HEK293 (cell line): ENCODE measurements around the gene HYPK.
A peak's percentile ranks its signal among the peaks of the same experiment; 100 is the strongest.

Experiments
- FEZF1 ChIP-seq: fragments of 450-650 bp; formaldehyde crosslinking; IDR thresholded peaks from 2 replicates; pipeline ENCODE4 v1.5.1; 2016; ENCODE audit warnings: missing biosample characterization, missing genetic modification characterization
- GLIS1 ChIP-seq: fragments of 450-650 bp; formaldehyde crosslinking; IDR thresholded peaks from 2 replicates; pipeline ENCODE4 v1.5.1; 2016; ENCODE audit warnings: missing biosample characterization, missing genetic modification characterization
- HOXC10 ChIP-seq: sonication (generic); formaldehyde crosslinking; IDR thresholded peaks from 2 replicates; pipeline ENCODE4 v1.8.1; 2023; ENCODE audit warnings: mild to moderate bottlenecking, missing genetic modification reagents
- KLF16 ChIP-seq: fragments of 450-650 bp; formaldehyde crosslinking; IDR thresholded peaks from 2 replicates; pipeline ENCODE4 v1.5.1; 2017; ENCODE audit warnings: missing biosample characterization, missing genetic modification characterization
- KLF7 ChIP-seq: fragments of 450-650 bp; formaldehyde crosslinking; IDR thresholded peaks from 2 replicates; pipeline ENCODE4 v1.5.1; 2016; ENCODE audit warnings: missing biosample characterization, missing genetic modification characterization, borderline replicate concordance
- SETDB1 ChIP-seq: IDR thresholded peaks from one replicate; pipeline ENCODE4 v1.6.1; 2017; ENCODE audit warnings: mild to moderate bottlenecking, low read length, moderate library complexity, mixed read lengths; ENCODE audit not compliant: insufficient read length
- ZBTB8A ChIP-seq: fragments of 450-650 bp; formaldehyde crosslinking; IDR thresholded peaks from 2 replicates; pipeline ENCODE4 v1.5.1; 2016; ENCODE audit warnings: missing biosample characterization, missing genetic modification characterization
- ZFHX2 ChIP-seq: fragments of 450-650 bp; formaldehyde crosslinking; conservative IDR thresholded peaks from 2 replicates; pipeline ENCODE4 v1.5.1; 2016; ENCODE audit warnings: missing biosample characterization, missing genetic modification characterization
- ZNF132 ChIP-seq: fragments of 450-650 bp; formaldehyde crosslinking; IDR thresholded peaks from 2 replicates; pipeline ENCODE4 v1.5.1; 2017; ENCODE audit warnings: missing biosample characterization, missing genetic modification characterization, borderline replicate concordance
- ZNF16 ChIP-seq: fragments of 450-650 bp; formaldehyde crosslinking; IDR thresholded peaks from 2 replicates; pipeline ENCODE4 v1.5.1; 2016; ENCODE audit warnings: low read depth, missing biosample characterization, missing genetic modification characterization
- ZNF175 ChIP-seq: fragments of 450-650 bp; formaldehyde crosslinking; IDR thresholded peaks from 2 replicates; pipeline ENCODE4 v1.5.1; 2016; ENCODE audit warnings: missing biosample characterization, missing genetic modification characterization
- ZNF24 ChIP-seq: fragments of 450-650 bp; formaldehyde crosslinking; IDR thresholded peaks from 2 replicates; pipeline ENCODE4 v1.5.1; 2016; ENCODE audit warnings: missing biosample characterization, missing genetic modification characterization
- ZNF335 ChIP-seq: fragments of 450-650 bp; formaldehyde crosslinking; conservative IDR thresholded peaks from 2 replicates; pipeline ENCODE4 v1.5.1; 2016; ENCODE audit warnings: missing biosample characterization, missing genetic modification characterization
- ZNF341 ChIP-seq: fragments of 450-650 bp; formaldehyde crosslinking; IDR thresholded peaks from 2 replicates; pipeline ENCODE4; 2016; ENCODE audit warnings: low read depth, missing biosample characterization, missing genetic modification characterization
- ZNF391 ChIP-seq: fragments of 450-650 bp; formaldehyde crosslinking; IDR thresholded peaks from 2 replicates; pipeline ENCODE4 v1.5.1; 2016; ENCODE audit warnings: low read depth, missing biosample characterization, missing genetic modification characterization, borderline replicate concordance
- ZNF416 ChIP-seq: fragments of 450-650 bp; formaldehyde crosslinking; IDR thresholded peaks from 2 replicates; pipeline ENCODE4 v1.5.1; 2016; ENCODE audit warnings: missing biosample characterization, missing genetic modification characterization
- ZNF433 ChIP-seq: fragments of 450-650 bp; formaldehyde crosslinking; IDR thresholded peaks from 2 replicates; pipeline ENCODE4 v1.5.1; 2016; ENCODE audit warnings: missing biosample characterization, missing genetic modification characterization, low read depth
- ZNF473 ChIP-seq: fragments of 450-650 bp; formaldehyde crosslinking; IDR thresholded peaks from 2 replicates; pipeline ENCODE4 v1.5.1; 2017; ENCODE audit warnings: missing biosample characterization, missing genetic modification characterization
- ZNF514 ChIP-seq: fragments of 450-650 bp; formaldehyde crosslinking; IDR thresholded peaks from 2 replicates; pipeline ENCODE4 v1.5.1; 2016; ENCODE audit warnings: missing biosample characterization, missing genetic modification characterization
- ZNF585B ChIP-seq: fragments of 450-650 bp; formaldehyde crosslinking; IDR thresholded peaks from 2 replicates; pipeline ENCODE4 v1.5.1; 2016; ENCODE audit warnings: missing biosample characterization, missing genetic modification characterization
- ZNF610 ChIP-seq: fragments of 450-650 bp; formaldehyde crosslinking; IDR thresholded peaks from 2 replicates; pipeline ENCODE4 v1.5.1; 2016; ENCODE audit warnings: missing biosample characterization, missing genetic modification characterization, borderline replicate concordance
- ZNF830 ChIP-seq: fragments of 450-650 bp; IDR thresholded peaks from 2 replicates; pipeline ENCODE4 v1.5.0; 2018; ENCODE audit warnings: missing biosample characterization, missing genetic modification characterization, low read depth, mild to moderate bottlenecking, moderate library complexity
- ZSCAN30 ChIP-seq: fragments of 450-650 bp; IDR thresholded peaks from 2 replicates; pipeline ENCODE4 v1.5.1; 2018; ENCODE audit warnings: missing biosample characterization, mild to moderate bottlenecking, missing genetic modification characterization, moderate library complexity
- TF ChIP-seq, protein P1 (sequence below): fragments of 450-650 bp; formaldehyde crosslinking; conservative IDR thresholded peaks from 2 replicates; pipeline ENCODE4 v1.5.1; 2016; ENCODE audit warnings: low read depth, missing biosample characterization, missing genetic modification characterization
- TF ChIP-seq, protein P2 (sequence below): fragments of 450-650 bp; formaldehyde crosslinking; IDR thresholded peaks from 2 replicates; pipeline ENCODE4 v1.5.1; 2016; ENCODE audit warnings: missing biosample characterization, missing genetic modification characterization
- TF ChIP-seq, protein P3 (sequence below): fragments of 450-650 bp; formaldehyde crosslinking; IDR thresholded peaks from 2 replicates; pipeline ENCODE4 v1.5.1; 2016; ENCODE audit warnings: missing biosample characterization, missing genetic modification characterization
- TF ChIP-seq, protein P4 (sequence below): fragments of 450-650 bp; IDR thresholded peaks from 2 replicates; pipeline ENCODE4 v1.5.1; 2018; ENCODE audit warnings: missing biosample characterization, missing genetic modification characterization
- TF ChIP-seq, protein P5 (sequence below): fragments of 450-650 bp; formaldehyde crosslinking; IDR thresholded peaks from 2 replicates; pipeline ENCODE4 v1.5.1; 2017; ENCODE audit warnings: missing biosample characterization, missing genetic modification characterization
- TF ChIP-seq, protein P6 (sequence below): fragments of 450-650 bp; formaldehyde crosslinking; IDR thresholded peaks from 2 replicates; pipeline ENCODE4 v1.5.1; 2016; ENCODE audit warnings: missing biosample characterization, missing genetic modification characterization, borderline replicate concordance

Gene HYPK

DNA sequence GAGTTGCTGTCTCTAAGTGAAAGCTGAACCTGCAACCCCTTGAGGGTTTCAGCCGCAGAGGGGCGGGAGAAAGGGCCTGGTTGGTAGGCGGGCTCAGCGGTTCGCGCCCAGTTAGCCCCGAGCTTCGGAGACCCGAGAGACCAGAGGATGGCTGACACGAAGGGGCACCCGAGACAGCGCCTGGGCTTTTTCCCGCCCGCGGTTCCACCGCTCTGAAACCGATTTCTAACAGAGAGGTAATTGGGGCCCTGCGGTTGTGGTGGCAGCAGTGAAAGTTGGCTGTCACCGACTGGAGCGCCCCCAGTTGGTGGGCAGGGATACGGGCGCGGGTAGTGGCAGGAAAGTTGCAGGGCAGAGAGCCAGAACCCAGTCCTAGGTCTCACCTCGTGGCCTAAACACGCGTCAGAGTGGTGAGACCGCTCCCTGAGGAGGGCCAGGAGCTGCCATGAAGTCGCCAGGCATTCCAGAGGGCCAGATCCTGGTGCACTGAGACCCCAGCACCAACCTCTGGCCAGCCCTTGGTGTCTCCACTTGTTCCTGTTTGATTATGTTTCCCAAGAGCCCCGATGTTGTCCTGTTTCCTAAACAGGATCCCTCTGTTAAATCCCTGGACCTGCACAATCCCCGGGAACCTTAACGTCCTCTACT, 23.0 kb upstream of the HYPK start (continued):
- TF ChIP-seq, protein P1, sequence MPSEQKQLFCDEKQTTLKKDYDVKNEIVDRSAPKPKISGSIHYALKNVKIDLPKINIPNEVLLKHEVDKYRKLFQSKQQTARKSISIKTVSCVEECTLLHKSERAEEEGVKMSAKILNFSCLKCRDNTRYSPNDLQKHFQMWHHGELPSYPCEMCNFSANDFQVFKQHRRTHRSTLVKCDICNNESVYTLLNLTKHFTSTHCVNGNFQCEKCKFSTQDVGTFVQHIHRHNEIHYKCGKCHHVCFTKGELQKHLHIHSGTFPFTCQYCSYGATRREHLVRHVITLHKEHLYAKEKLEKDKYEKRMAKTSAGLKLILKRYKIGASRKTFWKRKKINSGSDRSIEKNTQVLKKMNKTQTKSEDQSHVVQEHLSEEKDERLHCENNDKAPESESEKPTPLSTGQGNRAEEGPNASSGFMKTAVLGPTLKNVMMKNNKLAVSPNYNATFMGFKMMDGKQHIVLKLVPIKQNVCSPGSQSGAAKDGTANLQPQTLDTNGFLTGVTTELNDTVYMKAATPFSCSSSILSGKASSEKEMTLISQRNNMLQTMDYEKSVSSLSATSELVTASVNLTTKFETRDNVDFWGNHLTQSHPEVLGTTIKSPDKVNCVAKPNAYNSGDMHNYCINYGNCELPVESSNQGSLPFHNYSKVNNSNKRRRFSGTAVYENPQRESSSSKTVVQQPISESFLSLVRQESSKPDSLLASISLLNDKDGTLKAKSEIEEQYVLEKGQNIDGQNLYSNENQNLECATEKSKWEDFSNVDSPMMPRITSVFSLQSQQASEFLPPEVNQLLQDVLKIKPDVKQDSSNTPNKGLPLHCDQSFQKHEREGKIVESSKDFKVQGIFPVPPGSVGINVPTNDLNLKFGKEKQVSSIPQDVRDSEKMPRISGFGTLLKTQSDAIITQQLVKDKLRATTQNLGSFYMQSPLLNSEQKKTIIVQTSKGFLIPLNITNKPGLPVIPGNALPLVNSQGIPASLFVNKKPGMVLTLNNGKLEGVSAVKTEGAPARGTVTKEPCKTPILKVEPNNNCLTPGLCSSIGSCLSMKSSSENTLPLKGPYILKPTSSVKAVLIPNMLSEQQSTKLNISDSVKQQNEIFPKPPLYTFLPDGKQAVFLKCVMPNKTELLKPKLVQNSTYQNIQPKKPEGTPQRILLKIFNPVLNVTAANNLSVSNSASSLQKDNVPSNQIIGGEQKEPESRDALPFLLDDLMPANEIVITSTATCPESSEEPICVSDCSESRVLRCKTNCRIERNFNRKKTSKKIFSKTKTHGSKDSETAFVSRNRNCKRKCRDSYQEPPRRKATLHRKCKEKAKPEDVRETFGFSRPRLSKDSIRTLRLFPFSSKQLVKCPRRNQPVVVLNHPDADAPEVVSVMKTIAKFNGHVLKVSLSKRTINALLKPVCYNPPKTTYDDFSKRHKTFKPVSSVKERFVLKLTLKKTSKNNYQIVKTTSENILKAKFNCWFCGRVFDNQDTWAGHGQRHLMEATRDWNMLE (tag by site-specific recombination): no peak
- TF ChIP-seq KLF16 (tag by site-specific recombination) (no peak), ZNF585B (tag by site-specific recombination) (no peak), ZSCAN30 (tag by site-specific recombination) (peak; percentile 90), ZNF610 (tag by site-specific recombination) (peak; percentile 73; the same call in 1 of the 2 replicates), ZFHX2 (tag by site-specific recombination) (no peak), HOXC10 (CRISPR knock-in tag) (no peak), ZNF416 (tag by site-specific recombination) (no peak), SETDB1 (no peak), ZNF391 (tag by site-specific recombination) (0 out of 2 replicates have a peak, but pooled peaks have one; percentile 23), ZNF16 (tag by site-specific recombination) (no peak), ZNF132 (tag by site-specific recombination) (no peak), KLF7 (tag by site-specific recombination) (0 out of 2 replicates have a peak, but pooled peaks have one; percentile 20), ZNF24 (tag by site-specific recombination) (0 out of 2 replicates have a peak, but pooled peaks have one; percentile 39), GLIS1 (tag by site-specific recombination) (no peak), ZBTB8A (tag by site-specific recombination) (peak; percentile 84), ZNF514 (tag by site-specific recombination) (no peak), ZNF175 (no peak), ZNF335 (peak; percentile 86), FEZF1 (tag by site-specific recombination) (no peak), ZNF830 (tag by site-specific recombination) (no peak), ZNF433 (no peak), ZNF473 (tag by site-specific recombination) (no peak), ZNF341 (tag by site-specific recombination) (peak; percentile 64)
- TF ChIP-seq, protein P2, sequence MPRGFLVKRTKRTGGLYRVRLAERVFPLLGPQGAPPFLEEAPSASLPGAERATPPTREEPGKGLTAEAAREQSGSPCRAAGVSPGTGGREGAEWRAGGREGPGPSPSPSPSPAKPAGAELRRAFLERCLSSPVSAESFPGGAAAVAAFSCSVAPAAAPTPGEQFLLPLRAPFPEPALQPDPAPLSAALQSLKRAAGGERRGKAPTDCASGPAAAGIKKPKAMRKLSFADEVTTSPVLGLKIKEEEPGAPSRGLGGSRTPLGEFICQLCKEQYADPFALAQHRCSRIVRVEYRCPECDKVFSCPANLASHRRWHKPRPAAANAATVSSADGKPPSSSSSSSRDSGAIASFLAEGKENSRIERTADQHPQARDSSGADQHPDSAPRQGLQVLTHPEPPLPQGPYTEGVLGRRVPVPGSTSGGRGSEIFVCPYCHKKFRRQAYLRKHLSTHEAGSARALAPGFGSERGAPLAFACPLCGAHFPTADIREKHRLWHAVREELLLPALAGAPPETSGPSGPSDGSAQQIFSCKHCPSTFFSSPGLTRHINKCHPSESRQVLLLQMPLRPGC (tag by site-specific recombination): 0 out of 2 replicates have a peak, but pooled peaks have one; percentile 17
- TF ChIP-seq, protein P3, sequence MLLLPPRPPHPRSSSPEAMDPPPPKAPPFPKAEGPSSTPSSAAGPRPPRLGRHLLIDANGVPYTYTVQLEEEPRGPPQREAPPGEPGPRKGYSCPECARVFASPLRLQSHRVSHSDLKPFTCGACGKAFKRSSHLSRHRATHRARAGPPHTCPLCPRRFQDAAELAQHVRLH (tag by site-specific recombination): peak; percentile 61; the same call in 1 of the 2 replicates
- TF ChIP-seq, protein P4, sequence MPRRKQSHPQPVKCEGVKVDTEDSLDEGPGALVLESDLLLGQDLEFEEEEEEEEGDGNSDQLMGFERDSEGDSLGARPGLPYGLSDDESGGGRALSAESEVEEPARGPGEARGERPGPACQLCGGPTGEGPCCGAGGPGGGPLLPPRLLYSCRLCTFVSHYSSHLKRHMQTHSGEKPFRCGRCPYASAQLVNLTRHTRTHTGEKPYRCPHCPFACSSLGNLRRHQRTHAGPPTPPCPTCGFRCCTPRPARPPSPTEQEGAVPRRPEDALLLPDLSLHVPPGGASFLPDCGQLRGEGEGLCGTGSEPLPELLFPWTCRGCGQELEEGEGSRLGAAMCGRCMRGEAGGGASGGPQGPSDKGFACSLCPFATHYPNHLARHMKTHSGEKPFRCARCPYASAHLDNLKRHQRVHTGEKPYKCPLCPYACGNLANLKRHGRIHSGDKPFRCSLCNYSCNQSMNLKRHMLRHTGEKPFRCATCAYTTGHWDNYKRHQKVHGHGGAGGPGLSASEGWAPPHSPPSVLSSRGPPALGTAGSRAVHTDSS (tag by site-specific recombination): no peak
- TF ChIP-seq, protein P5, sequence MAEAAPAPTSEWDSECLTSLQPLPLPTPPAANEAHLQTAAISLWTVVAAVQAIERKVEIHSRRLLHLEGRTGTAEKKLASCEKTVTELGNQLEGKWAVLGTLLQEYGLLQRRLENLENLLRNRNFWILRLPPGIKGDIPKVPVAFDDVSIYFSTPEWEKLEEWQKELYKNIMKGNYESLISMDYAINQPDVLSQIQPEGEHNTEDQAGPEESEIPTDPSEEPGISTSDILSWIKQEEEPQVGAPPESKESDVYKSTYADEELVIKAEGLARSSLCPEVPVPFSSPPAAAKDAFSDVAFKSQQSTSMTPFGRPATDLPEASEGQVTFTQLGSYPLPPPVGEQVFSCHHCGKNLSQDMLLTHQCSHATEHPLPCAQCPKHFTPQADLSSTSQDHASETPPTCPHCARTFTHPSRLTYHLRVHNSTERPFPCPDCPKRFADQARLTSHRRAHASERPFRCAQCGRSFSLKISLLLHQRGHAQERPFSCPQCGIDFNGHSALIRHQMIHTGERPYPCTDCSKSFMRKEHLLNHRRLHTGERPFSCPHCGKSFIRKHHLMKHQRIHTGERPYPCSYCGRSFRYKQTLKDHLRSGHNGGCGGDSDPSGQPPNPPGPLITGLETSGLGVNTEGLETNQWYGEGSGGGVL (tag by site-specific recombination): no peak
- TF ChIP-seq, protein P6, sequence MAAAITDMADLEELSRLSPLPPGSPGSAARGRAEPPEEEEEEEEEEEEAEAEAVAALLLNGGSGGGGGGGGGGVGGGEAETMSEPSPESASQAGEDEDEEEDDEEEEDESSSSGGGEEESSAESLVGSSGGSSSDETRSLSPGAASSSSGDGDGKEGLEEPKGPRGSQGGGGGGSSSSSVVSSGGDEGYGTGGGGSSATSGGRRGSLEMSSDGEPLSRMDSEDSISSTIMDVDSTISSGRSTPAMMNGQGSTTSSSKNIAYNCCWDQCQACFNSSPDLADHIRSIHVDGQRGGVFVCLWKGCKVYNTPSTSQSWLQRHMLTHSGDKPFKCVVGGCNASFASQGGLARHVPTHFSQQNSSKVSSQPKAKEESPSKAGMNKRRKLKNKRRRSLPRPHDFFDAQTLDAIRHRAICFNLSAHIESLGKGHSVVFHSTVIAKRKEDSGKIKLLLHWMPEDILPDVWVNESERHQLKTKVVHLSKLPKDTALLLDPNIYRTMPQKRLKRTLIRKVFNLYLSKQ (tag by site-specific recombination): no peak
